Measurements from ENCODE around the gene CCDC9. TPM values are rescaled to one million over a fixed set of nuclear protein-coding genes. Genes with fewer than 3 reads are reported as not detected.

The CCDC9 gene
- total and polyA plus RNA-seq, 2 donors, result 8.0 to 36.6 TPM

DNA sequence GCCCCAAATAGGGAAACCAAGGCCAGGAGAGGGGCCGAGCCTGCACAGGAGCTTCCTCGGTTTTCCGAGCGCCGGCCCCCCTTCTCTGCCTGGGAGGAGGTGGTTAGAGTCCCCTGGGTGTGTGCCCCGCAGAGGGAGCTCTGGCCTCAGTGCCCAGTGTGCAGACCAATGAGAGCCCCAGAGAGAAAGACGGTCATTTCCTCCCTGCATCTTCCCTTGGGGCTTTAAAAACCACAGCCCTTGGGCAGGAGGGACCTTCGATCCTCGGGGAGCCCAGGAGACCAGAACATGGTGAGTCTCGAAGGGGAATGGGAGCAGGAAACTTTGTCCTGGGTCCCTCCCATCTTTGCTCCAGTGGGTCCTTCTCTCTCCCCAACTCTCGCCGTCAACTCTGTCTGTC, 53.3 kb downstream of the CCDC9 start, which contains the start of gene C5AR1:
Gene C5AR1, plus strand, starts transcription at position 254 of the 400 bp plus-strand sequence. Its CDS starts 35 bp downstream, at position 289.
- no peak for DNase-seq (ENCODE audit: extremely low spot score)
- H3K4me1 ChIP-seq (ENCODE audit: insufficient read depth), result no peaks in the 10 kb centered on the region
- no peaks in the 10 kb centered on the region for H3K36me3 ChIP-seq (ENCODE audit: insufficient read depth)
- 34% methylated on average over 12 of the region's 12 CpGs for WGBS
- no peak within 1 kb of the TSS for H3K4me3 ChIP-seq (ENCODE audit: low read depth, low read length)
- no peak within 1 kb of the TSS for H3K27ac ChIP-seq (ENCODE audit: low read depth)

DNA sequence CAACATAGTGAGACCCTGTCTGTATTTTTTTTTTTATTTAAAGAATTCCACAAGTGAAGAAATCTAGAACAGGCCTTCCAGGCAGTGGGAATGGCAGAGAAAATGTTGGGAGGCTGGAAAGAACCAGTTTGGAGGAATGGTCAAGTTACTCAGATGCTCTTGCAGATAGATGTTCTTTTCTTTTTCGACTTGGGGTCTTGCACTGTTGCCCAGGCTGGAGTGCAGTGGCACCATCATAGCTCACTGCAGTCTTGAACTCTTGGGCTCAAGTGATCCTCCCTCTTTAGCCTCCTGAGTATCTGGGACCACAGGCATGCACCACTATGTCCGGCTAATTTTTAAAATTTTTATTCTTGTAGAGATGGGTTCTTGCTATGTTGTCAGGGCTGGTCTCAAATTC, 54.0 kb downstream of the CCDC9 start:
- 86% methylated on average over 2 of the region's 2 CpGs for WGBS
- Histone ChIP-seq H3K27ac (ENCODE audit: low read depth) (no peak overlapping the region), H3K4me1 (ENCODE audit: insufficient read depth) (no peaks in the 10 kb centered on the region), H3K4me3 (ENCODE audit: low read depth, low read length) (no peak overlapping the region), H3K36me3 (ENCODE audit: insufficient read depth) (no peaks in the 10 kb centered on the region)
- no peak for DNase-seq (ENCODE audit: extremely low spot score)

DNA sequence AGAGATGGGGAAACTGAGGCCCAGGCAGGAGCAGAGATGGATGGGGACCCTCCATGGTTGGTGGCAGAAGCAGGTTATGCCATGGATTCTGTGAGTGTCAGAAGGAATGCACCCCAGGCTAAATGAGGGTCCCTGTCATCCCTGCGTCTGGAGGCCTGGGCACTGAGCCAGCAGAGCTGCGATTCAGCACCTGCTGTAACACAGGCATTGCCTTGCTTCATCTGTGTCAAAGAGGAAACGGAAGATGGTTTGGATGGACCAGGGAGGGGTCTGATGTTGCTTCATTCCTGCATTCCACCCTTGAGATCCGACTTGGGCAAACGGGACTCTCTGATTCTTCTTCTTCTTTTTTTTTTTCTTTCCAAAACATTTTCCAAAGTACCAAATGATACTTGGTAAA, 54.5 kb downstream of the CCDC9 start:
- no peak overlapping the region for H3K27ac ChIP-seq (ENCODE audit: low read depth)
- DNase-seq (ENCODE audit: extremely low spot score), result no peak
- WGBS, result 14% methylated on average over 5 of the region's 5 CpGs

DNA sequence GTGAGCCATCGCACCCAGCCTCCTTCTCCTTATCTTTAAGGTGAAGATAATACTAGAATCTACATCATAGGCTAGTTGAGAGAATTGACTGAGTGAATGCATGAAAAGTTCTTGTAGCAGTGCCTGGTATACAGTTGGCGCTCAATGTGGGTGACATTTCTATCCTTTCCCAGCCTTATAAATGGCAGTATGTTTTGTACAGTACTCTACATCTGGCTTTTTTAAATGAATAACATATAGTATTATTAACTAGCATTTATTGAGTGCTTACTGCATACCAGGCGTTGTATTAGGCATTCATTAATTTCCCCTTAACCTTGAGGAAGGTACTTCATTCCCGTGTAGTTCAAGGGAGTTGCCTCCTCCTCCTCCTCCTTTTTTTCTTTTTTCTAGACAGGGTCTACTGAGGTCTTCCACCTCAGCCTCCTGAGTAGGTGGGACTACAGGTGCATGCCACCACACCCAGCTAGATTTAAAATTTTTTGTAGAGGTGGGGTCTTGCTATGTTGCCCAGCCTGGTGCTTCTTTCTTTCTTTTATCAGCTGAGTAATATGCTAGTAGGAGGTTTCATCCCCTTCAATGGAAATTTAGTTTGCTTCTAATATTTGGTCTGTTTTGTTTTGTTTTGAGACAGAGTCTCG, 56.2 kb downstream of the CCDC9 start:
- H3K4me1 ChIP-seq (ENCODE audit: insufficient read depth), result no peaks in the 10 kb centered on the region
- H3K27ac ChIP-seq (ENCODE audit: low read depth), result no peak overlapping the region
- DNase-seq (ENCODE audit: extremely low spot score), result no peak
- H3K36me3 ChIP-seq (ENCODE audit: insufficient read depth), result no peaks in the 10 kb centered on the region
- 89% methylated on average over 5 of the region's 5 CpGs for WGBS
- H3K4me3 ChIP-seq (ENCODE audit: low read depth, low read length), result no peak overlapping the region

More for the DNA sequence above, 54.5 kb downstream of the CCDC9 start:
- Histone ChIP-seq H3K36me3 (ENCODE audit: insufficient read depth) (no peaks in the 10 kb centered on the region), H3K4me3 (ENCODE audit: low read depth, low read length) (no peak overlapping the region), H3K4me1 (ENCODE audit: insufficient read depth) (no peaks in the 10 kb centered on the region)

DNA sequence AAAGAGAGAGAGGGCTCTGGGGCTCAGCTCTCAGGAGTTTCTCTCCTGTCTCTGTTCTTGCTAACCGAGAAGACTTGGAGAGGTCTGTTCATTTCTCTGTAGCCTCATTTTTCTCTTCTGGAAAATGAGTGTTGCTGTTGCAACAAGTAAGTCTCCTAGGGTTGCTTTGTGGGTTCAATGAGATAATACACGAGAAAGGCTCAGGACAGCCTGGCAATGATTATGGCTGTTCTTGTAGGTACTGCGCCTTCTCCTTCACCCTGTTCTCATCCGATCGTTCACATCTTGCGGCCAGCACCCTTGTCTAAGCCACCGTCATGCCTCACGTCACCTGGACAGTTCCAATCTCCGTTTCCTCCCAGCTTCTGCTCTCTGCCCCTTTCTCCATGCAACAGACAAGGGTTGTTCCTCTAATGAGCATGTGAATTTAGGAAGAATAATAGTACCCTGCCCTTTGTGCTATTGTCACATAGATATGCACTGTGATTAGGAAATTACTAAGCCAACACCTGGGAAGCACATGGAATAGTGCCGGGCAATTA, 57.5 kb downstream of the CCDC9 start:
- 84% methylated on average over 10 of the region's 10 CpGs for WGBS
- DNase-seq (ENCODE audit: extremely low spot score), result no peak
- Histone ChIP-seq H3K4me3 (ENCODE audit: low read depth, low read length) (no peak overlapping the region), H3K4me1 (ENCODE audit: insufficient read depth) (no peaks in the 10 kb centered on the region), H3K27ac (ENCODE audit: low read depth) (no peak overlapping the region), H3K36me3 (ENCODE audit: insufficient read depth) (no peaks in the 10 kb centered on the region)

DNA sequence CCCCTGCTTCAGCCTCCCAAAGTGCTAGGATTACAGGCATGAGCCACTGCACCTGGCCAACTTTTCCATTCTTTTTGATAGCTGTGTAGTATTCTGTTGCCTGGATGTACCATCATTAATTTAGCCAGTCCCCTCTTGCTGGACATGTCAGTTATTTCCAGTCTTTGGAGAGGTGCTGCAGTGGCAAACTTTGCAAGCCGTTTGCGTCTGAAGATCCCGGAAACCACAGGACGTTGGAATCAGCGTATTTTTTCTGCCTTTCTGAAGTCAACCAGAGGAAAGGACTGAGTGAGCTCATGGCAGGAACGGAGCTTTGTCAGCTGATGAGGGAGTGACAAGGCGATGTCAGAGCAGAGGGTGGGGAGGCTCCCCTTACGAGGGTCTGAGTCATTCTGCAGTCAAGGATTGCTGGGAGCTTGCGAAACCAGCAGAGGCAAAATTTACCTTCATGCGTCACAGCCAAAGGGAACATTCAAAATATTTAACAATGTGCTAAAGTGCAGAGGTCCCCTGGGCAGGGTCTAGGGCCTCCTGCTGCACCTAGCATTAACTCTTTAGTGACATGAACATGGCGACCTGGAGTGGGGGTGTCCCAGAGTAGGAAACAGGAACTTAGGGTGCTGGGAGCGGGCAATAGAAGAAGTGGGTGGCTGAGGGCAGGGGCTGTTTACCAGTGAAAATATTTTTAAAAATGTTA, 58.9 kb downstream of the CCDC9 start:
- WGBS, result 38% methylated on average over 12 of the region's 12 CpGs
- no peak overlapping the region for H3K27ac ChIP-seq (ENCODE audit: low read depth)

DNA sequence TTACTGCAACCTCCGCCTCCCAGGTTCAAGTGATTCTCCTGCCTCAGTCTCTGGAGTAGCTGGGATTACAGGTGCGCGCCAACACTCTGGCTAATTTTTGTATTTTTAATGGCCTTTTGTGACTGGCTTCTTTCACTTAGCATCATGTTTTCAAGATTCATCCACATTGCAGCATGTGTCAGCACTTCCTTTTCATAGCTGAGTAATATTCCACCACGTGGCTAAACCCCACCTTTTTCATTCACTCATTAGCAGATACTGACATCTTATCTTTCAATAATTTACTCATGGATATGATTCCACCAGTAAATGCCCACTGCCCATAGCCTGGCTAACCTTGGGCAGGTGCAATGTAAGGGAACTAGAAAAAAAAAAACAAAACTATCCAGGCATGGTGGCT, 60.2 kb downstream of the CCDC9 start:
- no peak overlapping the region for H3K4me3 ChIP-seq (ENCODE audit: low read depth, low read length)
- H3K36me3 ChIP-seq (ENCODE audit: insufficient read depth), result no peaks in the 10 kb centered on the region
- no peak overlapping the region for H3K27ac ChIP-seq (ENCODE audit: low read depth)
- 90% methylated on average over 4 of the region's 4 CpGs for WGBS
- H3K4me1 ChIP-seq (ENCODE audit: insufficient read depth), result no peaks in the 10 kb centered on the region
- DNase-seq (ENCODE audit: extremely low spot score), result no peak

More for the DNA sequence above, 58.9 kb downstream of the CCDC9 start:
- no peaks in the 10 kb centered on the region for H3K36me3 ChIP-seq (ENCODE audit: insufficient read depth)
- H3K4me1 ChIP-seq (ENCODE audit: insufficient read depth), result no peaks in the 10 kb centered on the region
- H3K4me3 ChIP-seq (ENCODE audit: low read depth, low read length), result no peak overlapping the region
- no peak for DNase-seq (ENCODE audit: extremely low spot score)

DNA sequence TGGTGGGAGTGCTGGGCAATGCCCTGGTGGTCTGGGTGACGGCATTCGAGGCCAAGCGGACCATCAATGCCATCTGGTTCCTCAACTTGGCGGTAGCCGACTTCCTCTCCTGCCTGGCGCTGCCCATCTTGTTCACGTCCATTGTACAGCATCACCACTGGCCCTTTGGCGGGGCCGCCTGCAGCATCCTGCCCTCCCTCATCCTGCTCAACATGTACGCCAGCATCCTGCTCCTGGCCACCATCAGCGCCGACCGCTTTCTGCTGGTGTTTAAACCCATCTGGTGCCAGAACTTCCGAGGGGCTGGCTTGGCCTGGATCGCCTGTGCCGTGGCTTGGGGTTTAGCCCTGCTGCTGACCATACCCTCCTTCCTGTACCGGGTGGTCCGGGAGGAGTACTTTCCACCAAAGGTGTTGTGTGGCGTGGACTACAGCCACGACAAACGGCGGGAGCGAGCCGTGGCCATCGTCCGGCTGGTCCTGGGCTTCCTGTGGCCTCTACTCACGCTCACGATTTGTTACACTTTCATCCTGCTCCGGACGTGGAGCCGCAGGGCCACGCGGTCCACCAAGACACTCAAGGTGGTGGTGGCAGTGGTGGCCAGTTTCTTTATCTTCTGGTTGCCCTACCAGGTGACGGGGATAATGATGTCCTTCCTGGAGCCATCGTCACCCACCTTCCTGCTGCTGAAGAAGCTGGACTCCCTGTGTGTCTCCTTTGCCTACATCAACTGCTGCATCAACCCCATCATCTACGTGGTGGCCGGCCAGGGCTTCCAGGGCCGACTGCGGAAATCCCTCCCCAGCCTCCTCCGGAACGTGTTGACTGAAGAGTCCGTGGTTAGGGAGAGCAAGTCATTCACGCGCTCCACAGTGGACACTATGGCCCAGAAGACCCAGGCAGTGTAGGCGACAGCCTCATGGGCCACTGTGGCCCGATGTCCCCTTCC, 63.9 kb downstream of the CCDC9 start:
- Histone ChIP-seq H3K4me3 (ENCODE audit: low read depth, low read length) (no peak overlapping the region), H3K27ac (ENCODE audit: low read depth) (no peak overlapping the region), H3K4me1 (ENCODE audit: insufficient read depth) (no peaks in the 10 kb centered on the region), H3K36me3 (ENCODE audit: insufficient read depth) (no peaks in the 10 kb centered on the region)
- 93% methylated on average over 46 of the region's 46 CpGs for WGBS
- no peak for DNase-seq (ENCODE audit: extremely low spot score)

Small RNAs within 50 kb of the gene (small RNA-seq; reads per million reads assigned to genes)
- gene MIR3190, result not detected

Other genes starting within 250 kb of the CCDC9 start
- gene NPAS1, start 236.7 kb upstream of the CCDC9 start, total RNA-seq, result 0.16 TPM
- gene NPAS1, start 236.7 kb upstream of the CCDC9 start, polyA plus RNA-seq, result 0.18 TPM
- 7.5 TPM for gene TMEM160, start 207.9 kb upstream of the CCDC9 start, total RNA-seq
- 72.3 TPM for gene TMEM160, start 207.9 kb upstream of the CCDC9 start, polyA plus RNA-seq
- 10.7 TPM for gene ZC3H4, start 142.7 kb upstream of the CCDC9 start, total RNA-seq
- gene ZC3H4, start 142.7 kb upstream of the CCDC9 start, polyA plus RNA-seq, result 15.2 TPM
- 81.4 TPM for gene SAE1, start 125.7 kb upstream of the CCDC9 start, total RNA-seq
- gene SAE1, start 125.7 kb upstream of the CCDC9 start, polyA plus RNA-seq, result 115 TPM
- 1.3 TPM for gene BBC3, start 25.3 kb upstream of the CCDC9 start, total RNA-seq
- gene BBC3, start 25.3 kb upstream of the CCDC9 start, polyA plus RNA-seq, result 6.7 TPM
- 2.8 TPM for gene INAFM1, start 18.4 kb downstream of the CCDC9 start, total RNA-seq
- gene INAFM1, start 18.4 kb downstream of the CCDC9 start, polyA plus RNA-seq, result 32.0 TPM
- 1.8 TPM for gene C5AR1, start 53.3 kb downstream of the CCDC9 start, total RNA-seq
- 19.0 TPM for gene C5AR1, start 53.3 kb downstream of the CCDC9 start, polyA plus RNA-seq
- gene C5AR2, start 75.7 kb downstream of the CCDC9 start, total RNA-seq, result 0.85 TPM
- gene C5AR2, start 75.7 kb downstream of the CCDC9 start, polyA plus RNA-seq, result 4.9 TPM
- 9.5 TPM for gene DHX34, start 92.8 kb downstream of the CCDC9 start, total RNA-seq
- gene DHX34, start 92.8 kb downstream of the CCDC9 start, polyA plus RNA-seq, result 13.9 TPM
- gene MEIS3, start 163.0 kb downstream of the CCDC9 start, total RNA-seq, result 32.6 TPM
- 58.5 TPM for gene MEIS3, start 163.0 kb downstream of the CCDC9 start, polyA plus RNA-seq
- gene SLC8A2, start 215.4 kb downstream of the CCDC9 start, total RNA-seq, result 1.5 TPM
- 10.2 TPM for gene SLC8A2, start 215.4 kb downstream of the CCDC9 start, polyA plus RNA-seq
- gene KPTN, start 227.7 kb downstream of the CCDC9 start, total RNA-seq, result 3.0 TPM
- gene KPTN, start 227.7 kb downstream of the CCDC9 start, polyA plus RNA-seq, result 10.2 TPM

All from urinary bladder (tissue), 4 donors.